HepG2 (cell line): ENCODE data around the gene SIK3. TPM values are rescaled to one million over a fixed set of nuclear protein-coding genes. Genes with fewer than 3 reads are reported as not detected.
A peak's percentile ranks its signal among the peaks of the same experiment; 100 is the strongest.

Experiments used
- AKNA ChIP-seq: sonication (generic); formaldehyde crosslinking; IDR thresholded peaks from 2 replicates; pipeline ENCODE4 v1.4.0; 2020; ENCODE audit warnings: missing genetic modification reagents, borderline replicate concordance
- GZF1 ChIP-seq: sonication (generic); formaldehyde crosslinking; IDR thresholded peaks from 2 replicates; pipeline ENCODE4 v1.5.1; 2020; ENCODE audit warnings: mild to moderate bottlenecking, missing genetic modification reagents
- RBM39 ChIP-seq: fragments of 200-400 bp; formaldehyde crosslinking; IDR thresholded peaks from one replicate; pipeline ENCODE4 v1.6.1; 2018; ENCODE audit warnings: antibody characterized with exemption, mild to moderate bottlenecking, low read depth, low read length; ENCODE audit not compliant: poor library complexity, severe bottlenecking
- polyA plus RNA-seq, 8 experiments: library from polyadenylated mRNA; depleted of rRNA in 3 of 8; stranded (reverse) in 7 of 8; unstranded in 1 of 8; fragments of >200 nt; fragmentation: Illumina TruSeq in 4 of 8; extraction: Trizol in 4 of 8; gene quantifications; 2 replicates each; pipeline versions ENCODE4 v1.2.1 to v1.2.3, GENCODE V29; 2011 to 2016; ENCODE audit warnings: low read depth in 4 of 8, missing spikeins in 1 of 8, mixed read lengths in 1 of 8; ENCODE audit not compliant: insufficient read depth in 1 of 8
- total RNA-seq, 5 experiments: library from RNA; depleted of rRNA; stranded (reverse); fragments of >200 nt; fragmentation: Illumina TruSeq; extraction: Trizol; gene quantifications; 2 replicates each; pipeline ENCODE4 v1.2.3, GENCODE V29; 2016; ENCODE audit warnings: low read depth in 1 of 5
- TF ChIP-seq, protein P1 (sequence below): sonication (generic); formaldehyde crosslinking; conservative IDR thresholded peaks from 2 replicates; pipeline ENCODE4 v1.4.0; 2020; ENCODE audit warnings: missing genetic modification reagents

SIK3 gene
- total and polyA plus RNA-seq, 2 of the 13 experiments (the other 11 are each of a cell fraction or from before 2014, with no cell fraction given), result 5.7 to 9.8 TPM

DNA sequence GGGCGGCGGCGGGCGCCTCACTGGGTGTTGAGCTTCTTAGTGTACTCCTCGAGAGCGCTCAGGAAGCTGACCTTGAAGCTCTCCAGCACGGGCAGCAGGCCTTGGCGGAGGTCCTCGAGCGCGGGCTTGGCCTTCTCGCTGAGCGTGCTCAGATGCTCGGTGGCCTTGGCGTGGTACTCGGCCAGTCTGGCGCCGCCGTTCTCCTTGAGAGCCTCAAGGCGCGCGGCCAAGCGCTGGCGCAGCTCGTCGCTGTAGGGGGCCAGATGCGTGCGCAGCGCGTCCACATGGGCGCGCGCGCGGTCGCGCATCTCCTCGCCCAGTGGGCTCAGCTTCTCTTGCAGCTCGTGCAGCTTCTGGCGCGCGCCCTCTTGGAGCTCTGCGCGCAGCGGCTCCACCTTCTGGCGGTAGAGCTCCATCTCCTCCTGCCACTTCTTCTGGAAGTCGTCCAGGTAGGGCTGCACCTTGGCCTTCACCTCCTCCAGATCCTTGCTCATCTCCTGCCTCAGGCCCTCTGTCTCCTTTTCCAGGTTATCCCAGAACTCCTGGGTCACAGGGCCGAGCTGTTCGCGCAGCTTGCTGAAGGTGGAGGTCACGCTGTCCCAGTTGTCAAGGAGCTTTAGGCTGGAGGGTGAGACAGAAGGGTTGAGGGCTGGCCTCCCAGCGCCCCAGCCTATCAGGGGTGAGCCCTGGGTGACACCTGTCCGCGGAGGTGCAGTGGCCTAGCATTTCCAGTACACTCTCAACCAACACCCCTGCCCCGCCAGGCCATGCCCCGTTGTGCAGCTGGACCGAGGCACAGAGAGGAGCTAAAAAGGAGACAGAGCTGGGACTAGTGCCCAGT is 262.2 kb downstream of the SIK3 start (continued):
- TF ChIP-seq AKNA (CRISPR knock-in tag) (no peak), RBM39 (peak; percentile 76), GZF1 (CRISPR knock-in tag) (no peak)
- TF ChIP-seq, protein P1, sequence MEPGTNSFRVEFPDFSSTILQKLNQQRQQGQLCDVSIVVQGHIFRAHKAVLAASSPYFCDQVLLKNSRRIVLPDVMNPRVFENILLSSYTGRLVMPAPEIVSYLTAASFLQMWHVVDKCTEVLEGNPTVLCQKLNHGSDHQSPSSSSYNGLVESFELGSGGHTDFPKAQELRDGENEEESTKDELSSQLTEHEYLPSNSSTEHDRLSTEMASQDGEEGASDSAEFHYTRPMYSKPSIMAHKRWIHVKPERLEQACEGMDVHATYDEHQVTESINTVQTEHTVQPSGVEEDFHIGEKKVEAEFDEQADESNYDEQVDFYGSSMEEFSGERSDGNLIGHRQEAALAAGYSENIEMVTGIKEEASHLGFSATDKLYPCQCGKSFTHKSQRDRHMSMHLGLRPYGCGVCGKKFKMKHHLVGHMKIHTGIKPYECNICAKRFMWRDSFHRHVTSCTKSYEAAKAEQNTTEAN (CRISPR knock-in tag), result no peak
